Endothelial cell of umbilical vein (primary cell): ENCODE results near the gene COL13A1. TPM values are rescaled to one million over a fixed set of nuclear protein-coding genes. Genes with fewer than 3 reads are reported as not detected.

ENCODE experiments used
- BruUV-seq: library from RNA; stranded (reverse); fragments of 400-500 nt; replicated peaks from 2 replicates; lab custom pipeline; 2021; lab: Mats Ljungman, UMichigan
- CTCF ChIA-PET: fragments of 300-600, 350-600 bp; sonication (Branson Sonifier 250); formaldehyde crosslinking; loops from one replicate; lab custom pipeline; 2021; ENCODE audit warnings: antibody characterized with exemption, inconsistent platforms; lab: Charles Lee
- POLR2A ChIA-PET: fragments of 300-600, 350-600 bp; sonication (Branson Sonifier 250); formaldehyde crosslinking; loops from one replicate; lab custom pipeline; 2021; ENCODE audit warnings: antibody characterized with exemption, inconsistent platforms; lab: Charles Lee
- DNase-seq: peaks from one replicate; pipeline ENCODE4 v3.0.0-alpha.2; 2011; ENCODE audit warnings: low read depth, low spot score
- FAIRE-seq: peaks from 2 replicates; lab custom pipeline; 2011; peaks lifted over from hg19 to GRCh38; lab: Jason Lieb, UNC
- H2AFZ ChIP-seq: 2 replicates; pipeline ENCODE4 v1.6.0; 2012; ENCODE audit warnings: low read depth, low read length, control low read depth, inconsistent platforms
- H3K27ac ChIP-seq: 2 replicates; pipeline ENCODE4 v1.5.1; 2011; ENCODE audit warnings: low read depth, mild to moderate bottlenecking, control low read depth, low read length, moderate library complexity; ENCODE audit not compliant: insufficient read depth
- H3K27me3 ChIP-seq, 2 experiments: 2 replicates each; pipeline versions ENCODE4 v1.6.0 to v1.6.1; 2011; ENCODE audit warnings: low read length in 2 of 2, mixed read lengths in 1 of 2; ENCODE audit not compliant: control insufficient read depth in 2 of 2, insufficient read depth in 2 of 2
- H3K36me3 ChIP-seq, 2 experiments: 2 replicates in 1 of 2; 3 replicates in 1 of 2; pipeline ENCODE4 v1.5.1; 2011; ENCODE audit warnings: low read length in 2 of 2, mild to moderate bottlenecking in 1 of 2, moderate library complexity in 1 of 2; ENCODE audit not compliant: control insufficient read depth in 2 of 2, insufficient read depth in 2 of 2; ENCODE audit errors: extremely low read depth in 1 of 2
- H3K4me1 ChIP-seq: 3 replicates; pipeline ENCODE4 v1.5.1; 2011; ENCODE audit warnings: mild to moderate bottlenecking, low read length; ENCODE audit not compliant: control insufficient read depth, insufficient read depth; ENCODE audit errors: extremely low read depth
- H3K4me2 ChIP-seq: 2 replicates; pipeline ENCODE4 v1.6.1; 2011; ENCODE audit warnings: low read length, control low read depth, mixed read lengths; ENCODE audit not compliant: insufficient read depth
- H3K4me3 ChIP-seq, 3 experiments: fragments of 200-600 bp in 1 of 3; sonication (generic), shearing (Covaris generic) in 1 of 3; replicated peaks in 1 of 3; 2 replicates each; pipeline ENCODE4 v1.5.1; 2011 to 2016; ENCODE audit warnings: control low read depth in 3 of 3, low read length in 3 of 3, mild to moderate bottlenecking in 2 of 3, inconsistent platforms in 1 of 3, low read depth in 1 of 3, moderate library complexity in 1 of 3; ENCODE audit not compliant: insufficient read depth in 1 of 3
- H3K79me2 ChIP-seq: 2 replicates; pipeline ENCODE4 v1.6.0; 2012; ENCODE audit warnings: low read length, inconsistent platforms; ENCODE audit not compliant: control insufficient read depth, insufficient read depth
- H3K9ac ChIP-seq: replicated peaks from 2 replicates; pipeline ENCODE3; 2011; ENCODE audit warnings: low read length, control low read depth; ENCODE audit not compliant: insufficient read depth; ENCODE audit errors: extremely low read depth
- H3K9me1 ChIP-seq: replicated peaks from 3 replicates; pipeline ENCODE4 v1.6.0; 2011; ENCODE audit warnings: mild to moderate bottlenecking, low read length; ENCODE audit not compliant: control insufficient read depth, insufficient read depth; ENCODE audit errors: extremely low read depth
- H3K9me3 ChIP-seq: replicated peaks from 2 replicates; pipeline ENCODE4 v1.5.1; 2012; ENCODE audit warnings: low read length, inconsistent platforms; ENCODE audit not compliant: control insufficient read depth, insufficient read depth
- H4K20me1 ChIP-seq: replicated peaks from 2 replicates; pipeline ENCODE3; 2011; ENCODE audit warnings: mild to moderate bottlenecking, low read length; ENCODE audit not compliant: control insufficient read depth, insufficient read depth; ENCODE audit errors: extremely low read depth
- EZH2 ChIP-seq: IDR thresholded peaks from 2 replicates; pipeline ENCODE4 v1.6.1; 2012; ENCODE audit warnings: borderline replicate concordance, low read depth, mild to moderate bottlenecking, moderate library complexity, low read length, inconsistent platforms; ENCODE audit not compliant: severe bottlenecking
- FOS ChIP-seq: IDR thresholded peaks from 2 replicates; pipeline ENCODE4 v1.6.1; 2011; ENCODE audit warnings: mild to moderate bottlenecking, low read length, moderate library complexity, borderline replicate concordance; ENCODE audit not compliant: insufficient read depth
- GATA2 ChIP-seq: IDR thresholded peaks from 2 replicates; pipeline ENCODE4 v1.7.0; 2011; ENCODE audit warnings: low read depth, mild to moderate bottlenecking, moderate library complexity, mixed read lengths, low read length; ENCODE audit not compliant: insufficient read length, insufficient read depth
- JUN ChIP-seq: IDR thresholded peaks from 2 replicates; pipeline ENCODE4 v1.6.1; 2011; ENCODE audit warnings: borderline replicate concordance, low read depth; ENCODE audit not compliant: insufficient read length, insufficient read depth
- MYC ChIP-seq: IDR thresholded peaks from one replicate; pipeline ENCODE4 v1.6.1; 2011; ENCODE audit warnings: mild to moderate bottlenecking, low read depth, low read length
- POLR2A ChIP-seq: IDR thresholded peaks from 2 replicates; pipeline ENCODE4 v1.6.1; 2012; ENCODE audit warnings: low read depth, mild to moderate bottlenecking, control low read depth, low read length
- POLR2AphosphoS5 ChIP-seq: IDR thresholded peaks from 2 replicates; pipeline ENCODE4 v1.6.1; 2012; ENCODE audit warnings: low read depth, mild to moderate bottlenecking, control low read depth, low read length, moderate library complexity; ENCODE audit not compliant: insufficient read depth
- dilution Hi-C: fragments of 300-500 bp; cut with MboI; formaldehyde crosslinking; loops from one replicate; pipeline ENCODE4 v1.15.0; 2019; ENCODE audit warnings: low sequenced_read_pairs; ENCODE audit not compliant: extremely low pct_ligation_motif_present
- intact Hi-C: fragments of 100-400 bp; cut with micrococcal nuclease; formaldehyde crosslinking; loops from one replicate; pipeline ENCODE4 v1.10.0; 2022
- polyA plus RNA-seq, 4 experiments: library from polyadenylated mRNA; depleted of rRNA in 3 of 4; stranded (reverse) in 3 of 4; unstranded in 1 of 4; fragments of >200 nt; gene quantifications; 2 replicates each; pipeline versions ENCODE4 v1.2.1 to v1.2.3, GENCODE V29; 2011 to 2012; ENCODE audit warnings: missing spikeins in 1 of 4
- total RNA-seq: library from RNA; stranded (reverse); gene quantifications from 2 replicates; pipeline ENCODE4 v1.2.3, GENCODE V29; 2021
- TF ChIP-seq, protein P1 (sequence below), 2 donors: IDR thresholded peaks; 1 replicate in 1 of 2; 2 replicates in 1 of 2; pipeline ENCODE4 v1.5.1; 2011; ENCODE audit warnings: low read length in 2 of 2, mild to moderate bottlenecking in 2 of 2, moderate library complexity in 2 of 2, control low read depth in 1 of 2, inconsistent platforms in 1 of 2, low read depth in 1 of 2; ENCODE audit not compliant: insufficient read depth in 1 of 2; ENCODE audit errors: extremely low read depth in 1 of 2
- TF ChIP-seq, protein P2 (sequence below): IDR thresholded peaks from 2 replicates; pipeline ENCODE4 v1.6.1; 2011; ENCODE audit not compliant: insufficient read depth, insufficient read length

COL13A1 gene
- total and polyA plus RNA-seq, 2 donors (not counting 3 experiments of a cell fraction or from before 2014, with no cell fraction given), result 21.4 to 47.5 TPM

DNA sequence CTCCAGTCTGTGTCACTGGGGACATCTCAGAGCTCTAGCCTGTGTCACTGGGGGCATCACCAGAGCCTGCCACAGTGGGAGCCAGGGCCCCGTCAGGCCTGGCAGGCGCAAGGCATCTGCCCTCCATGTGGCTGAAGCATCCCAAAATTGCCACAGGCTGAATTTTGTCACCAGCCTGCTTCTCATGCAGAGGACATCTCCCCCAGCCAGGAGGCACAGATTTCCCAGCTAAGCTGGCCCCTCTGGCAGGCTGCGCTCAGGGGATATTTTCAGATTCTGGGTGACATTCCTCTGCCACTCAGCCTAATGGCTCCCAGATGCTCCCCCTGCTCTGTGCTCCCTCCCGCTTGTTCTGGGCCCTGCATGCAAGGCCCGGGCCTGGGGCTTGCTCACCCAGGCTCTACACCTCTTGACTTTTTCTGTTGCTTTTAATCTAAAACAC lies 64.6 kb downstream of the COL13A1 start:
- TF ChIP-seq, protein P1, sequence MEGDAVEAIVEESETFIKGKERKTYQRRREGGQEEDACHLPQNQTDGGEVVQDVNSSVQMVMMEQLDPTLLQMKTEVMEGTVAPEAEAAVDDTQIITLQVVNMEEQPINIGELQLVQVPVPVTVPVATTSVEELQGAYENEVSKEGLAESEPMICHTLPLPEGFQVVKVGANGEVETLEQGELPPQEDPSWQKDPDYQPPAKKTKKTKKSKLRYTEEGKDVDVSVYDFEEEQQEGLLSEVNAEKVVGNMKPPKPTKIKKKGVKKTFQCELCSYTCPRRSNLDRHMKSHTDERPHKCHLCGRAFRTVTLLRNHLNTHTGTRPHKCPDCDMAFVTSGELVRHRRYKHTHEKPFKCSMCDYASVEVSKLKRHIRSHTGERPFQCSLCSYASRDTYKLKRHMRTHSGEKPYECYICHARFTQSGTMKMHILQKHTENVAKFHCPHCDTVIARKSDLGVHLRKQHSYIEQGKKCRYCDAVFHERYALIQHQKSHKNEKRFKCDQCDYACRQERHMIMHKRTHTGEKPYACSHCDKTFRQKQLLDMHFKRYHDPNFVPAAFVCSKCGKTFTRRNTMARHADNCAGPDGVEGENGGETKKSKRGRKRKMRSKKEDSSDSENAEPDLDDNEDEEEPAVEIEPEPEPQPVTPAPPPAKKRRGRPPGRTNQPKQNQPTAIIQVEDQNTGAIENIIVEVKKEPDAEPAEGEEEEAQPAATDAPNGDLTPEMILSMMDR (IDR thresholded peaks at IDR 0.05; ENCODE audit: extremely low read depth in 1 of 2, insufficient read depth in 1 of 2, low read depth in 1 of 2, low read length in 2 of 2), result no peak
- no peak for TF ChIP-seq EZH2
- TF ChIP-seq POLR2AphosphoS5, result no peak
- no peak for TF ChIP-seq GATA2
- TF ChIP-seq, protein P2, sequence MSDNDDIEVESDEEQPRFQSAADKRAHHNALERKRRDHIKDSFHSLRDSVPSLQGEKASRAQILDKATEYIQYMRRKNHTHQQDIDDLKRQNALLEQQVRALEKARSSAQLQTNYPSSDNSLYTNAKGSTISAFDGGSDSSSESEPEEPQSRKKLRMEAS, result no peak
- no peak for TF ChIP-seq POLR2A
- no peak for TF ChIP-seq FOS
- no peak for TF ChIP-seq MYC
- no peak for TF ChIP-seq JUN
- Histone ChIP-seq H3K79me2 (peaks cover 27% of the 10 kb centered on the region), H3K9me1 (no peaks in the 10 kb centered on the region), H3K9ac (no peak overlapping the region), H3K27ac (peak overlapping the region; percentile 57), H3K4me3 (no peak overlapping the region), H3K9me3 (no peaks in the 10 kb centered on the region), H3K4me2 (peak overlapping the region; percentile 24), H2AFZ (peak overlapping the region; percentile 16), H3K36me3 (no peaks in the 10 kb centered on the region), H3K27me3 (no peaks in the 10 kb centered on the region), H4K20me1 (no peaks in the 10 kb centered on the region), H3K4me1 (peaks cover 85% of the 10 kb centered on the region)
- dilution Hi-C loops, result no loop called here
- POLR2A ChIA-PET, result no interaction called here
- FAIRE-seq, result no peak
- BruUV-seq, result no TSS peak
- intact Hi-C loops, result no loop called here
- CTCF ChIA-PET, result interaction anchor here (0.6 to 3.0 kb wide), 8 partner anchors 36 to 123 kb away, joined by 3 to 15 read pairs (median 4); no protein-coding TSS in a partner anchor
- no peak for DNase-seq
